Liver (tissue), 3 donors: ENCODE results near the gene ASB1.

Source experiments
- ATF3 ChIP-seq: IDR thresholded peaks from 2 replicates; pipeline ENCODE4 v1.6.1; 2016; ENCODE audit warnings: antibody characterized with exemption
- CTCF ChIP-seq: fragments of 150-350 bp; IDR thresholded peaks from 2 replicates; pipeline ENCODE4 v1.5.1; 2017; ENCODE audit warnings: improper control_type of control experiment, low read depth, low read length; ENCODE audit not compliant: missing input control
- FOXA1 ChIP-seq: IDR thresholded peaks from 2 replicates; pipeline ENCODE4 v1.6.1; 2016; ENCODE audit warnings: antibody characterized with exemption
- FOXA2 ChIP-seq: IDR thresholded peaks from 2 replicates; pipeline ENCODE4 v1.6.1; 2016; ENCODE audit warnings: antibody characterized with exemption
- GABPA ChIP-seq, 2 donors: IDR thresholded peaks in 1 of 2; conservative IDR thresholded peaks in 1 of 2; 2 replicates each; pipeline ENCODE4 v1.6.1; 2016; ENCODE audit warnings: antibody characterized with exemption in 2 of 2, mild to moderate bottlenecking in 1 of 2, moderate library complexity in 1 of 2
- HNF4A ChIP-seq, 2 donors: conservative IDR thresholded peaks; 2 replicates each; pipeline ENCODE4 v1.6.1; 2016; ENCODE audit warnings: antibody characterized with exemption in 2 of 2, mild to moderate bottlenecking in 2 of 2
- HNF4G ChIP-seq: IDR thresholded peaks from 2 replicates; pipeline ENCODE4 v1.6.1; 2016; ENCODE audit warnings: antibody characterized with exemption
- JUND ChIP-seq, 2 donors: IDR thresholded peaks; 2 replicates each; pipeline ENCODE4 v1.6.1; 2016; ENCODE audit warnings: antibody characterized with exemption in 2 of 2
- MAX ChIP-seq: IDR thresholded peaks from 2 replicates; pipeline ENCODE4 v1.6.1; 2016; ENCODE audit warnings: antibody characterized with exemption
- RAD21 ChIP-seq, 2 donors: IDR thresholded peaks; 2 replicates each; pipeline ENCODE4 v1.6.1; 2016; ENCODE audit warnings: antibody characterized with exemption in 2 of 2, mild to moderate bottlenecking in 2 of 2
- REST ChIP-seq: IDR thresholded peaks from 2 replicates; pipeline ENCODE4 v1.6.1; 2016; ENCODE audit warnings: antibody characterized with exemption, mild to moderate bottlenecking
- TAF1 ChIP-seq: conservative IDR thresholded peaks from 2 replicates; pipeline ENCODE4 v1.6.1; 2016; ENCODE audit warnings: antibody characterized with exemption, mild to moderate bottlenecking
- YY1 ChIP-seq: IDR thresholded peaks from 2 replicates; pipeline ENCODE4 v1.6.1; 2016; ENCODE audit warnings: antibody characterized with exemption, mild to moderate bottlenecking
- ZBTB33 ChIP-seq: IDR thresholded peaks from 2 replicates; pipeline ENCODE4 v1.6.1; 2016; ENCODE audit warnings: antibody characterized with exemption
- donor health status: healthy.
- donor health status: healthy.

- TF ChIP-seq RAD21 (IDR thresholded peaks at IDR 0.05), result no peak
- TF ChIP-seq TAF1, result no peak
- no peak for TF ChIP-seq CTCF
- TF ChIP-seq HNF4A (conservative IDR thresholded peaks at IDR 0.05), result no peak
- TF ChIP-seq GABPA (IDR thresholded peaks at IDR 0.05 in 1 of 2, conservative IDR thresholded peaks at IDR 0.05 in 1 of 2), result no peak
- TF ChIP-seq MAX, result no peak
- no peak for TF ChIP-seq ATF3
- TF ChIP-seq REST, result no peak
- TF ChIP-seq ZBTB33, result no peak
- TF ChIP-seq JUND (IDR thresholded peaks at IDR 0.05), result no peak
- TF ChIP-seq FOXA1, result no peak
- no peak for TF ChIP-seq YY1
- TF ChIP-seq FOXA2, result no peak
- no peak for TF ChIP-seq HNF4G
Measured at GRCh38 chr2:238425979-238426567, 654 bp upstream of the ASB1 start.
